Sigmoid colon (tissue), 4 donors: ENCODE data around the gene BRD3.

Experiments
- CTCF ChIP-seq, 4 experiments: fragments of 450-650 bp in 3 of 4; fragments of 200-600 bp in 1 of 4; IDR thresholded peaks; one replicate each; pipeline ENCODE4 v1.5.1; 2016 to 2019; ENCODE audit warnings: antibody characterized with exemption in 4 of 4, mild to moderate bottlenecking in 3 of 4, moderate library complexity in 2 of 4
- POLR2A ChIP-seq, 2 donors: fragments of 450-650 bp; IDR thresholded peaks; one replicate each; pipeline ENCODE4 v1.6.1; 2016; ENCODE audit warnings: antibody characterized with exemption in 2 of 2, mild to moderate bottlenecking in 2 of 2, moderate library complexity in 2 of 2
- POLR2AphosphoS5 ChIP-seq, 4 donors: sonication (generic); formaldehyde crosslinking; IDR thresholded peaks; one replicate each; pipeline ENCODE4 v1.6.1; 2017; ENCODE audit warnings: antibody characterized with exemption in 4 of 4

- TF ChIP-seq CTCF (IDR thresholded peaks at IDR 0.05) (no peak), POLR2A (IDR thresholded peaks at IDR 0.05) (no peak), POLR2AphosphoS5 (IDR thresholded peaks at IDR 0.05) (no peak)
Measured at GRCh38 chr9:134053941-134054761, 13.7 kb downstream of the BRD3 start.
